ENCODE data around the gene PRRC2C.
"Not testable (repeated sequence)": the region's sequence is repeated elsewhere in the genome, so short reads cannot be mapped to it uniquely, and the experiment has no call there.

Gene PRRC2C

GRCh38 chr1:171500304-171500703 is 15.0 kb downstream of the PRRC2C start:
- DNase-seq (ENCODE audit: low read depth in 2 of 2): no peak

GRCh38 chr1:171500803-171501202 is 15.5 kb downstream of the PRRC2C start:
- DNase-seq (ENCODE audit: low read depth in 2 of 2): no peak

- no peak for DNase-seq (ENCODE audit: low read depth in 2 of 2)
These were observed 16.1 kb downstream of the PRRC2C start for GRCh38 chr1:171501305-171502024.

GRCh38 chr1:171506525-171507304 is 21.4 kb downstream of the PRRC2C start:
- DNase-seq (ENCODE audit: low read depth in 2 of 2): no peak

GRCh38 chr1:171507435-171507834 is 22.1 kb downstream of the PRRC2C start:
- DNase-seq (ENCODE audit: low read depth in 2 of 2): no peak

GRCh38 chr1:171509191-171509590 is 23.9 kb downstream of the PRRC2C start:
- DNase-seq (ENCODE audit: low read depth in 2 of 2): no peak

GRCh38 chr1:171513743-171514142 is 28.4 kb downstream of the PRRC2C start:
- DNase-seq (ENCODE audit: low read depth in 2 of 2): no peak

GRCh38 chr1:171515299-171515698 is 30.0 kb downstream of the PRRC2C start:
- DNase-seq (ENCODE audit: low read depth in 2 of 2): no peak

- DNase-seq (ENCODE audit: low read depth in 2 of 2): no peak
These were observed 30.4 kb downstream of the PRRC2C start for GRCh38 chr1:171515741-171516140.

- no peak for DNase-seq (ENCODE audit: low read depth in 2 of 2)
These were observed 36.2 kb downstream of the PRRC2C start for GRCh38 chr1:171521567-171521966.

- no peak for DNase-seq (ENCODE audit: low read depth in 2 of 2)
These were observed 45.3 kb downstream of the PRRC2C start for GRCh38 chr1:171530676-171531075.

GRCh38 chr1:171532520-171532919 is 47.2 kb downstream of the PRRC2C start:
- no peak for DNase-seq (ENCODE audit: low read depth in 2 of 2)

- DNase-seq (ENCODE audit: low read depth in 2 of 2): no peak
These were observed 60.2 kb downstream of the PRRC2C start for GRCh38 chr1:171545523-171545922.

GRCh38 chr1:171550050-171550449 is 64.7 kb downstream of the PRRC2C start:
- DNase-seq (ENCODE audit: low read depth in 2 of 2): no peak

- not testable (repeated sequence) for DNase-seq (ENCODE audit: low read depth in 2 of 2)
These were observed 65.3 kb downstream of the PRRC2C start for GRCh38 chr1:171550598-171551100.

- DNase-seq (ENCODE audit: low read depth in 2 of 2): not testable (repeated sequence)
These were observed 68.6 kb downstream of the PRRC2C start for GRCh38 chr1:171553960-171554359.

- no peak for DNase-seq (ENCODE audit: low read depth in 2 of 2)
These were observed 78.3 kb downstream of the PRRC2C start for GRCh38 chr1:171563675-171564074.

- no peak for DNase-seq (ENCODE audit: low read depth in 2 of 2)
These were observed 81.1 kb downstream of the PRRC2C start for GRCh38 chr1:171566467-171566866.

- no peak for DNase-seq (ENCODE audit: low read depth in 2 of 2)
These were observed 85.0 kb downstream of the PRRC2C start for GRCh38 chr1:171570295-171570694.

- DNase-seq (ENCODE audit: low read depth in 2 of 2): no peak
These were observed 90.8 kb downstream of the PRRC2C start for GRCh38 chr1:171576144-171576543.

GRCh38 chr1:171581226-171581625 is 95.9 kb downstream of the PRRC2C start:
- DNase-seq (ENCODE audit: low read depth in 2 of 2): no peak

GRCh38 chr1:171581766-171582165 is 96.4 kb downstream of the PRRC2C start:
- DNase-seq (ENCODE audit: low read depth in 2 of 2): no peak

GRCh38 chr1:171582589-171582988 is 97.3 kb downstream of the PRRC2C start:
- no peak for DNase-seq (ENCODE audit: low read depth in 2 of 2)

Measured in stimulated activated CD4-positive, alpha-beta T cell treated with anti-CD3 and anti-CD28 coated beads, Interleukin-1b, Interleukin-23, amount 100 ng/mL, for 1 hour (primary cell).